Effector memory CD4-positive, alpha-beta T cell (primary cell): ENCODE data around the gene MRPL42.

ENCODE experiments used
- DNase-seq, 3 donors: peaks; one replicate each; pipeline ENCODE4 v3.0.0-alpha.2; 2020
- H3K27ac ChIP-seq: 2 replicates; pipeline ENCODE4 v1.7.0; 2013; ENCODE audit warnings: mild to moderate bottlenecking, low read length, moderate library complexity; ENCODE audit not compliant: insufficient read depth, poor library complexity, severe bottlenecking
- H3K27me3 ChIP-seq: replicated peaks from 2 replicates; pipeline ENCODE4 v1.7.0; 2013; ENCODE audit warnings: mild to moderate bottlenecking, low read length; ENCODE audit not compliant: insufficient read depth, control insufficient read depth, poor library complexity, severe bottlenecking
- H3K36me3 ChIP-seq: 2 replicates; pipeline ENCODE4 v1.7.0; 2013; ENCODE audit warnings: mild to moderate bottlenecking, low read length, moderate library complexity; ENCODE audit not compliant: control insufficient read depth, insufficient read depth
- H3K4me1 ChIP-seq: 2 replicates; pipeline ENCODE4 v1.7.0; 2013; ENCODE audit warnings: low read length, mild to moderate bottlenecking; ENCODE audit not compliant: control insufficient read depth, insufficient read depth, poor library complexity, severe bottlenecking
- H3K4me3 ChIP-seq: 2 replicates; pipeline ENCODE4 v1.7.0; 2013; ENCODE audit warnings: low read length, low read depth, mild to moderate bottlenecking; ENCODE audit not compliant: insufficient read depth, poor library complexity, severe bottlenecking
- H3K9me3 ChIP-seq: 2 replicates; pipeline ENCODE4 v1.7.0; 2013; ENCODE audit warnings: mild to moderate bottlenecking, low read length, moderate library complexity; ENCODE audit not compliant: control insufficient read depth

The MRPL42 gene

DNA sequence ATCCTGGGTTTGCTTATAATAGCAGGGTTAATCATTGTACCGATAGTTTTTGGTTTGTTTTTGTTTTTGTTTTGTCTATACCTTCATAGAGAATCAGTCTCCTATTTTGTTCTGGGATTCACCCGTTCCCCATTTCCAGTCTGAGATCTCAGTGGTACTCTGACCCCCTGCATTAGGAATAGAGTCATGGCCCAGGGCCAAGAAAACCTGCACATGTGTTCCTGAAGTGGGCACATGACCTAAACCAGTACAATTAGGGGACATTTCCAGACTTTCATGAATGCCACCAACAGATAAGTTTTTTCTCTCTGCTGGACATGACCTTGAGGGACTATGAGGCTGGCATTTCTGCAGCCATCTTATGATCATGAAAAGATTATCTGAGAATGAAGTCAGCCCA is 52.5 kb downstream of the MRPL42 start:
- no peak for DNase-seq
- Histone ChIP-seq H3K27ac (no peak overlapping the region), H3K4me3 (no peak overlapping the region), H3K9me3 (no peaks in the 10 kb centered on the region), H3K36me3 (no peaks in the 10 kb centered on the region), H3K27me3 (peaks cover 2% of the 10 kb centered on the region), H3K4me1 (no peaks in the 10 kb centered on the region)

DNA sequence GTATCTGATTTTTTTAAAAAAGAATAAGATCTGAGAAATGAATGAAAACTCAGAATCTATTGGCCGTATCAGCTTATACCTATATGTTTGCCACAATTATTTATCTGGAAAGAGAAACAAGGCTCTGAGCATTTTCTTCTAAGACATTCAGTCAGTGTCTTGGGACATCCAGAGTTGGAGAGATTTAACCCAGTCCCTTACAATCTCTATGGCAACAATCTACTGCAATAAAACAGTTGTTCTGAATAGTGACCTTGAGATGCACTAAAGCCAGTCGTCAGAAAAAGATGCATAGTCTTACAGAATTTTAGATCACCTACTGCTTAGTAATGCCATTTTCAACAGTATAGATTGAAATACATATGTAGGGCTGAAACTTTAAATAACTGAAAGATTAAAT is 53.1 kb downstream of the MRPL42 start:
- Histone ChIP-seq H3K4me1 (no peaks in the 10 kb centered on the region), H3K27me3 (peaks cover 3% of the 10 kb centered on the region), H3K4me3 (no peak overlapping the region), H3K9me3 (no peaks in the 10 kb centered on the region), H3K36me3 (no peaks in the 10 kb centered on the region), H3K27ac (no peak overlapping the region)
- DNase-seq, result no peak

DNA sequence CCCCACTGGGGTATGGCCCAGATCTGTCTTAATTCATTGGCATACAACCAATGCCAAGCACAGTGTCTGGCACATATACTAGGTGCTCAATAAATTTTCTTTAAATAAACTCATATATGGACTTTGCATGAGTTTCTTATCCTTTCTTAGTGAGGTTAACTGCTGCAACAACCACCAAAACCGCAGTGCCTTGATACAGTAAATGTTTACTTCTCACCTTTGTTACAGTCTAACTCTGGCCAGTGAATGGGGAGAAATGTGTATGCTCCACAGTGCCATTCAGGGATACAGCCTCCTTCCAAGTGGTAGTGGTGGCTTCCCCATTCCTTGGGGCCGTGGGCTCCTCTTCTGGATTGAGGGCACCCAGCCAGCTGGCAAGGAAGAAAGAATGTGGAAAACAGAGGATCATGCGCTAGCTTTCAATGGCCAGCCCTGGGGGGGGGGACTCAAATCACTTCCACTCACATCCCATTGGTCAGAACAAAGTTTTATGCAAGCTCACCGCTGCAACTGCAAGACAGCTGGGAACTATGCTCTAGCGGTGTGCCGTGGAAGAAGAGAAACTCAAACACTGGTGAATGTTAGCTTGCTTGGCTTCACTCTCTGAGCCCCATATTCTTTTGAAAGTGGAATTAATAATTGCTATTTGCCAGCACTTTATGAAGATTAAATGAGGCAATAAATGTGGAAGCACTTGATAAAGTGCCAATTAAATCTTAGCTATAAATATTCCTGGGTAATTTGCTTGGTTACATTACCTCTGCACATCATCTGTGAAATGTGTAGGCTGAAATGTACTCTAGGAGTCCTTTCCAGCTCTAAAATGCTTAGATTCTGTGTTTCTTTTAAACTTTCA is 54.1 kb downstream of the MRPL42 start:
- DNase-seq, result no peak
- Histone ChIP-seq H3K27ac (no peak overlapping the region), H3K4me1 (no peaks in the 10 kb centered on the region), H3K27me3 (peaks cover 3% of the 10 kb centered on the region), H3K4me3 (no peak overlapping the region), H3K9me3 (no peaks in the 10 kb centered on the region), H3K36me3 (no peaks in the 10 kb centered on the region)

DNA sequence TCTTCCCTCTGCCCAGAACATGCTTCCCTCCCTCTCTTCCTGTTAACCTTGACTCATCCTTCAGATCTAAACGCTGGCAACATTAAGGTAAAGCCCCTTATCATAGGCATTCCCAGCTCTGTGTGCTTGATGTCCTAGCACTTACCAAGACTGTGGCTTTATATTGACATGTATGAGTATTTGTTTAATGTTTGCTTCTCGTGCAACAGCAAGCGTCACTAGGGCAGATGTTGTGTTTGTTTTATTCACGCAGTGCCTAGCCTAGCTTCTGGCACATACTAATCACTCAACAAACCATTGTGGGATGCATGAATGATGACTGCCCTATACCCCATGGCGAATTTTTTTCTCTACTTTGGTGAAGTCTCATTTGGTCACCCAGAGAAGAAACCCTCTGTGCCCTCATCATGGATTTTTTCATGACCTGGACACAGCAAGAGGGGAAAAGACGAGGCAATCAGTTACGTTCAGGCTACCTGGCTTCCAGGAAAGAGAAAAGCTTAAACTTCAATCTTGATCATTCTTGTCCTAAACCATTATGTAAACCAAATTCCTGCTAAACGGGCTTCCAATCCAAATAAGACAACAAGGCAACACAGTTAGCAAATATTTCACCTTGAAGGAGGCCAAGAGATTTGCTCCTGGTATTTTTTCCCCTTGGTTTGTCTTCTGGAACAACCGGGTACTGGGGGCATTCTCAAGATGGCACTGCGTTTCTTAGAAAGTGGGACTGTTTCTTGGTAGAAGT is 57.2 kb downstream of the MRPL42 start:
- H3K4me3 ChIP-seq, result no peak overlapping the region
- H3K4me1 ChIP-seq, result no peaks in the 10 kb centered on the region
- no peaks in the 10 kb centered on the region for H3K9me3 ChIP-seq
- no peak for DNase-seq
- H3K27me3 ChIP-seq, result peaks cover 3% of the 10 kb centered on the region
- H3K36me3 ChIP-seq, result no peaks in the 10 kb centered on the region
- no peak overlapping the region for H3K27ac ChIP-seq

DNA sequence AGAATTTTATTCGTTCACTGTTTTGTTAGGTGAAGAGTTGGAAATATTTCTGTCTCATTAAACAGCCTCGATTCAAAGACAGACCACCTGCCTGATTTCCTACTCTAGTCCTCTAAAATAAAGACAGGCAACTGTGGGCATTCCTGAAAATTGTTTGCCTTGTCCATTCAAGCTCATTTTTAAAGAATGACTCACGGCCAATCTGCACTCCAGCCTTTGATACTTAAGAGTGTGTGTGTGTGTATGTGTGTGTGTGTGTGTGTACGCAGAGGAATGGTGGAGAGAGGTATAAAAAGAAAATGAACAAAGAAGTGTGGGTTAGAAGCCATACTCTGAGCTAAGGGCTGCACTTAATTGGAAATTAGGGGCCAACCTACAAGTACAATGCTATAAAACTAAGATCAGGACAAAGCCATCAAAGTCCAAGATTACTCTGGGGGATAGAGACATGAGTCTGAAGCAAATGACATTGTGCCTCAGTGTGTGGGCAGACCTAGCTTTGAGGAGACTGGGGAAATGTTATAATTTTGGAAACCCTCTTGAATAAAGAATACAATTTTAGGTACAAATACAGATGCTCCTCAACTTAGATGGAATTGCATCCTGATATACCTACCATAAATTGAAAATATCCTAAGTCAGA is 59.6 kb downstream of the MRPL42 start:
- Histone ChIP-seq H3K27ac (no peak overlapping the region), H3K4me1 (peaks cover 7% of the 10 kb centered on the region), H3K36me3 (no peaks in the 10 kb centered on the region), H3K4me3 (no peak overlapping the region), H3K9me3 (no peaks in the 10 kb centered on the region), H3K27me3 (peaks cover 3% of the 10 kb centered on the region)
- DNase-seq, result no peak

DNA sequence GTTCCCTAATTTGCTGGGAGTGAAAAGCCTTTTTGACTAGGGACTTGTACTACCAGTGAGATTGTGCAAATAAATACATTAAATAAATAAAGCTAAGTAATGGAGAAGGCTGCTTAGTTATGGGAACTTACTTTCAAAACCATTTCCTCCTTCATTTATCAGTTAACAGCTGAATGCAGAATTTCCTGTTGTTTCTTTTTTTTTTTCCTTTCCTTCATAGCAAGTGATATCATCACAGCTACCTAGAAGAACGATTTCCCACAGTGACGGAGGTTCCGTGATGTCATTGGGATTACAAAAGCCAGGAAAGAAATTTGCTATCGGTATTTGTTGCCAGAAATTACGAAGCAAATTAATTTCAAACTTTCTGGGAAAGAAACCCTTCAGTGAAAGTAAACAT is 63.0 kb downstream of the MRPL42 start:
- no peaks in the 10 kb centered on the region for H3K36me3 ChIP-seq
- no peaks in the 10 kb centered on the region for H3K9me3 ChIP-seq
- DNase-seq, result no peak
- H3K27me3 ChIP-seq, result no peaks in the 10 kb centered on the region
- H3K4me3 ChIP-seq, result no peak overlapping the region
- H3K4me1 ChIP-seq, result peaks cover 7% of the 10 kb centered on the region
- H3K27ac ChIP-seq, result no peak overlapping the region

DNA sequence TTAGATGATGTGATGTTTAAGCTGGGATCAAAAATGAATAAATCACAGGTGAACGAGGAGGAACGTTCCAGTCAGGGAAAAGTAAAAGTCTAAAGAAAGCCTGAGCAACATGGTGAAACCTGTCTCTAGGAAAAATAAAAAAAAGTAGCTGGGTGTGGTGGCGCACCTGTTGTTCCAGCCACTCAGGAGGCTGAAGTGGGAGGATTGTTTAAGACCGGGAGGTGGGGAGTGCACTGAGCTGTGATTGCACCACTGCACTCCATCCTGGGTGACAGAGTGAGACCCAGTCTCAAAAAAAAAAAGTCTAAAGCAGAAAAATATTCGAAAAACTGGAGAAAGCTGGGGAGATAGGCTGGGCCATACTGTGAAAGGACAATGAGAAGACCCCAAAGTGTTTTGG is 66.0 kb downstream of the MRPL42 start:
- Histone ChIP-seq H3K27ac (no peak overlapping the region), H3K9me3 (no peaks in the 10 kb centered on the region), H3K4me3 (no peak overlapping the region), H3K36me3 (no peaks in the 10 kb centered on the region), H3K27me3 (no peaks in the 10 kb centered on the region), H3K4me1 (peaks cover 7% of the 10 kb centered on the region)
- DNase-seq, result no peak

DNA sequence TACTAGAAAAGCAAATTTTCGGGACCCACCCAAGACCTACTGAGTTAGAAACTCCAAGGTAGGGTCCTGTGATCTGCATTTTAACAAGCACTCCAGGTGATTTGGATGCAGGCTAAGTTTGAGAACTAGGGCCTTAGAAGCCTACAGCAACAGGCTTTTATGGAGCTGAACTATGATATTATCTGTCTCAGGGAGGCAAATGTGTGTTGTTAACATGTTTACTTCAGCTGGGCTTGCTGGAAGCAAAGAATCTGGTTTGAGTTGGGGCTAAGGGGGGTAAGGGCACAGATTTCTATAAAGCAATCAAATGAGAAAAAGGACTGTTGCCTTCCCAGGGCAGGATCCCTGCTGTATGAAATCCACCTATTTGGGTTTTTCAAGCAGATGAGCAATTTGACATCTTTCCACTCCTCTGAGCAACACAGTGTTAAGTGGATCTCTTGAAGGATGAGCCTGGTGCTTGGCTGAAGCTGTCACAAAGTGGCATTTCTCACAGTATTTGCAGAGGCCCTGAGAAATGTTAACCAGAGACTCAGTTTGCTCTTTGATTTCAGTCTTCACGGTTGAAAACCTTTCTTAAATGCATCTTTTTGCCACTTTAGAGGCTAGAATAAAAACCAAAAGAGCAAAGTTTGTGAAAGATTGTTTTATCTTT is 68.9 kb downstream of the MRPL42 start:
- H3K36me3 ChIP-seq, result no peaks in the 10 kb centered on the region
- no peak for DNase-seq
- no peaks in the 10 kb centered on the region for H3K9me3 ChIP-seq
- no peaks in the 10 kb centered on the region for H3K4me1 ChIP-seq
- no peak overlapping the region for H3K4me3 ChIP-seq
- no peaks in the 10 kb centered on the region for H3K27me3 ChIP-seq
- no peak overlapping the region for H3K27ac ChIP-seq

DNA sequence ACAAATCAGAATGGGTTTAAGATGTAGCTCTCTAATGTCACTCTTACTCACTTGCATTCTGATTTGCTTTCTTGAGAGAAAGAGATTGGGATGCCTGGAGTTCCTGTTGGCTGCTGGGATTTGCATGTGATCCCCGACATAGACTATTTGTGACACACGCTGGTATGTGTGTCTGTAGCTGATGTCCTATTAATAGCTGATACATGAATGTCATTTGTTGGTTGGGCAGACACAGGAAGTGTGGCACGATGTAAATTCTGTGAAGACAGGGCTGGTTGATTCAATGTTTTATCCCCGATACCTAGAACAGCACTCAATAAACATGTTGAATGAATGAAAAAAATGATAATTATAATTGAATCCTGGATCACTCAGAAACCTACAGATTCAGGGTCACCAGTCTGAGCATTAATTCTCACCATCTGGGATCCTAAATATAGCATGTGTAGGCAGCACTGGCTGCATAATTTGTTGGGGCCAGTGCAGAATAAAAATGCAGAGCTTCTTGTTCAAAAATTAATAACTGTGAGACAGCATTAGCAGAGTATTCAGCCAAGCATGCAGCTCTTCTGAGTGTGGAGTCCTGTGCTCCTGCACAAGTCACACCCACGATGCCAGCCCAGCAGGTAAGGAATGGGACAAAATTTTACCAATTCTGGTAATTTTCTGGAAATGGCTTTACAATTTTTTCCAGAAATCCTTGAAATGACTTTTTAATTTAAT is 69.6 kb downstream of the MRPL42 start:
- Histone ChIP-seq H3K36me3 (no peaks in the 10 kb centered on the region), H3K9me3 (no peaks in the 10 kb centered on the region), H3K27me3 (no peaks in the 10 kb centered on the region), H3K4me3 (no peak overlapping the region), H3K27ac (no peak overlapping the region), H3K4me1 (no peaks in the 10 kb centered on the region)
- no peak for DNase-seq
